ENCODE results near the gene TBCD. TPM values are rescaled to one million over a fixed set of nuclear protein-coding genes. Genes with fewer than 3 reads are reported as not detected.

TBCD gene
- total RNA-seq: 72.7 and 83.6 TPM in 2 replicates

DNA sequence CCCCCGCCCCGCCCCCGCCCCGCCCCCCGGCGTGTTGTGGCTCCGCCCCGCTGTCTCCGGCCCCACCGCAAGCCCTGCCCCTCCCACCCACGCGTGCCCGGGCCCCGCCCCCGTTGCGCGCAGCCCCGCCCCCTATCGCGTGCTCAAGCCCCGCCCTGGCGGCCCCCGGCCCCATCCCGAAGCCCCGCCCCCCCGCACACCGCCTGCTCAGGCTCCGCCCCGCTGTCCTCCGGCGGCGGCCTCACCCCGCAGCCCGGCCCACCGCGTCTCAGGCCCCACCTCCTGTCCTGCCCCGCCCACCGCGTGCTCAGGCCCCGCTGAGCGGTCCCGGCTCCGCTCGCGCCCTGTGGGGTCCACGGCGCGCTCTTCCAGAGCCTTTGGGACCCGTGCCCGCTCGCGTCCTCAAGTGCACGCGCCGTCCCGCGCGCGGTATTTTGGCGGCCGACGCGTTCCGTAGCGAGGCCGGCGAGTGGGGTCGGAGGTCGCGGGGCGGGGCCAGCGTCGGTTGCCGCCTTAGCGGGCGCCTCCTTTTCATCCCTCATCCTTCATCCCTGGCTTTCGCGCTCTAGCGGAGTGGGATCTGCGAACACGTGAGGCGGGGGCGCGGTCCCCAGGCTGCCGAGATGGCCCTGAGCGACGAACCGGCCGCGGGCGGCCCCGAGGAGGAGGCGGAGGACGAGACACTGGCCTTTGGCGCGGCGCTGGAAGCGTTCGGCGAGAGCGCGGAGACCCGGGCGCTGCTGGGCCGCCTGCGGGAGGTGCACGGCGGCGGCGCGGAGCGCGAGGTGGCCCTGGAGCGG, at the start of gene TBCD:
TBCD (plus strand) TSS at position 495 of the 800 bp plus-strand sequence; CDS start at position 624, 129 bp downstream.

DNA sequence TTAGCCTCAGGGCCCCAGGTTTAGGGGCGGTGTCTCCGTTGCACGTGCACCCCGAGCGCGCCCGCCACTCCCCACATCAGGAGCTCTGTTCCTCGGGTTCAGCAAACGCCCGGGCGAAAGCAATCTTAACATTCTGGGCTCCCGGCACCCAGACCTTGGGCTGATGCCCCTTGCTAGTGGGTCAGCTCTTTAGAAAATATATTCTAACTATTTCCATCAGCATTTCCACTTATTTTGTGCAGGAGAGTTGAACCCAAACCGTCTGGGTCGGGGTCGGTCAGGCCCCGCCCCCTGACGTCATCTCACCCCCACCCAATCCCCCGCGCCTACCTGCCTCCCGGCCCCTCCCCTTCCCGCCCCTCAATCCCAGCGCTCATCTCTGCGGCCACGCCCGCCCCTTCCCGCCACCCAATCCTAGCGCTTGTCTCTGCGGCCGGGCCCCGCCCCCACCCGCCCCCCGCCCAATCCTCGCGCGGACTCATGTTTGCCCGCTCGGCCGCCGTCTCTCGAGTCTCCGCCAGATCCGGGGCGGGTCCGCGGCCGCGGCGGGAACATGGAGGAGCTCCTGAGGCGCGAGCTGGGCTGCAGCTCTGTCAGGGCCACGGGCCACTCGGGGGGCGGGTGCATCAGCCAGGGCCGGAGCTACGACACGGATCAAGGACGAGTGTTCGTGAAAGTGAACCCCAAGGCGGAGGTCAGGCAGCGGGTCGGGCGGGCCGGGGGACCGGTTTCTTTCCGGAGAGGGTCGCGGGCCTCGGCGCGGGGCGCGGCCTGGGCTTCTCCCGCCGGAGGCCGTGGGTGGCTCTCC, 35.5 kb upstream of the TBCD start, which contains the start of gene FN3KRP:
FN3KRP (plus strand) TSS at position 504 of the 808 bp plus-strand sequence; CDS start at position 554, 50 bp downstream.

DNA sequence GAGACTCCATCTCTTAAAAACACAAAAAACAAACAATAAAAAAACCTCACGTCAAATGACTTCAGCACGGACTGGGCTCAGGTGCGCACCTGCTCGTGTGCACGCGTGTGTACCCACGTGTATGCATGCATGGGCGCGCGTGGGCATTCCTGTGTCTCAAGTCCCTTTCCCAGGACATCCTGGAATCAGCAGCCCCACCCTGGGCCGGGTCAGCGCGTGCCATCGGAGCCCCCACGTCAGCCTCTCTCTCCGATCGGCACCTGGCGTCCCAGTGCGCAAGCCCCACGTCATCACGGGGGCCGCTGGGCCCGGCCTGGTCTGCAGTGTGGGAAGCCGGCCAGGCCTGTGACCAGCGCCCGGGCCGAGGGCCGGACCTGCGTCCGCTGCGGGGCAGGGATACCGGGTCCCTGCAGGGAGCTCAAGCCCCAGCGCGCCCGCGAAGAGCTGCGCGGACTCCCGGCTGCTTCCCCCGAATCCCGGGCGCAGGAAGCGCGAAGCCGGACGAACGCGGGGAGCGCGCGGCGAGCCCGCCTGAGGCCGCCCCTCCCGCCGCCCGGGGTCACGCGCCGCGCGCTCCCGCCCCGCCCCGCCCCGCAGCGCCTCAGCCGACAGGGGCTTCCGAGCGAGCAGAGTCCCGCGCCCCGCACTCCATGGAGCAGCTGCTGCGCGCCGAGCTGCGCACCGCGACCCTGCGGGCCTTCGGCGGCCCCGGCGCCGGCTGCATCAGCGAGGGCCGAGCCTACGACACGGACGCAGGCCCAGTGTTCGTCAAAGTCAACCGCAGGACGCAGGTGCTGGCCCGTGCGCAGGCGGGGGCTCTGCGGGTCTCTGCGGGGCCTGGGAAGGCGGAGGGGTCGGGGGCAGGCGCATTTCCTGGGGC, 16.6 kb upstream of the TBCD start, which contains the start of gene FN3K:
FN3K (plus strand) TSS at position 629 of the 880 bp plus-strand sequence; CDS start at position 651, 22 bp downstream.

DNA sequence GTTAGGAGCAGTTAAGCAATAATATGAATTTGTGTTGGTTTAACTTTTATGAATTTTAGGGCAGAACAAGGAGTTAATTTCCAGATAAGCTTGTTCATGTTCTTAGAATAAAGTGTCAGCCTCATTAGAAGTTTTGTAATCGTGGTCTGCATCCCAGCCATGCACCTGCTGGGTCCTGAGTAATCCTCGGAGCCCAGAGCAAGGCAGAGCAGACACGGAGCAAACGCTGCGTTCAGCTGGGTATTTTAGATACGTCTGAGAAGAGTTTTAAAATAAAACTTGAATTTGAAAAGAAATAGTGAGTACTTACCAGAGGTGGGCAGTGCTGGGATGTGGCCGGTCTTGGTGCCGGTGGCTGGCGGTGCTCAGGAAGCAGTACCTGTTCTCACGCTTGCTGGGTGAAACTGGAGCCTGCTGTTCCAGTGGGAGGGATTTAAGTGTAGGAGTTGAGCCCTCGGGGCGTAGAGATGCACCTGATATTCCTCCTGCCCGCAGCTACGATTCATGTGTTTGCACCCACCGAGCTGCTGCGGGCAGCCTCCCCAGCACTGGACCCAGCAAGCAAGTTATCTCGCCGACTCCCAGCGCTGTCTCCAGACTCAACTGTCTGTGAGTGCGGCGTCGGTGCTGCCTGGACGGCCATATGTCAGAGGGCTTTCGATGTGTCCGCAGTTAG, 87.9 kb downstream of the TBCD start, which contains the start of gene ZNF750:
ZNF750 (minus strand) TSS at position 406 of the 676 bp plus-strand sequence. CDS start 7,568 bp downstream, outside the sequence.

Other genes with a start within 250 kb of the TBCD start
- gene FOXK2, start 232.3 kb upstream of the TBCD start, total RNA-seq: 44.3 and 50.3 TPM in 2 replicates
- gene WDR45B, start 103.6 kb upstream of the TBCD start, total RNA-seq: 88.5 and 92.8 TPM in 2 replicates
- 7.2 and 10.6 TPM in 2 replicates for gene RAB40B, start 53.4 kb upstream of the TBCD start, total RNA-seq
- gene FN3KRP, start 35.4 kb upstream of the TBCD start, total RNA-seq: 15.7 and 16.0 TPM in 2 replicates
- gene FN3K, start 16.4 kb upstream of the TBCD start, total RNA-seq: 2.3 and 3.2 TPM in 2 replicates
- 0.10 TPM in 1 of 2 replicates, not detected in the other for gene ZNF750, start 88.0 kb downstream of the TBCD start, total RNA-seq